MCF 10A (cell line): ENCODE measurements around the gene ACTN1. TPM values are rescaled to one million over a fixed set of nuclear protein-coding genes. Genes with fewer than 3 reads are reported as not detected.

Source experiments
- BruUV-seq: library from RNA; stranded (reverse); fragments of 400-500 nt; replicated peaks from 2 replicates; lab custom pipeline; 2021; lab: Mats Ljungman, UMichigan
- CTCF ChIA-PET: fragments of 300-600 bp; sonication (Branson Sonifier 250); formaldehyde crosslinking; extraction: SDS; loops from one replicate; lab custom pipeline; 2021; ENCODE audit warnings: antibody characterized with exemption, inconsistent platforms; lab: Yijun Ruan, JAX
- POLR2A ChIA-PET: fragments of 300-600, 350-650 bp; sonication (Branson Sonifier 250); formaldehyde crosslinking; extraction: SDS; loops from one replicate; lab custom pipeline; 2020; ENCODE audit warnings: antibody characterized with exemption, inconsistent platforms; lab: Yijun Ruan, JAX
- DNase-seq: peaks from one replicate; pipeline ENCODE4 v3.0.0-alpha.2; 2018; ENCODE audit not compliant: unreplicated experiment
- H3K27ac Mint-ChIP-seq: one replicate; pipeline ENCODE4 v1.8.0; 2022; ENCODE audit warnings: mild to moderate bottlenecking, low read depth, mixed read lengths; ENCODE audit not compliant: unreplicated experiment
- H3K27me3 Mint-ChIP-seq: one replicate; pipeline ENCODE4 v1.8.0; 2022; ENCODE audit warnings: mixed read lengths; ENCODE audit not compliant: insufficient read depth, unreplicated experiment
- H3K36me3 Mint-ChIP-seq: one replicate; pipeline ENCODE4 v1.8.0; 2022; ENCODE audit warnings: mild to moderate bottlenecking, moderate library complexity, mixed read lengths; ENCODE audit not compliant: insufficient read depth, unreplicated experiment
- H3K4me1 Mint-ChIP-seq: one replicate; pipeline ENCODE4 v1.8.0; 2022; ENCODE audit warnings: mixed read lengths; ENCODE audit not compliant: insufficient read depth, unreplicated experiment
- H3K4me3 Mint-ChIP-seq: one replicate; pipeline ENCODE4 v1.8.0; 2022; ENCODE audit warnings: mild to moderate bottlenecking, moderate library complexity, mixed read lengths; ENCODE audit not compliant: unreplicated experiment
- H3K9me3 Mint-ChIP-seq: one replicate; pipeline ENCODE4 v1.8.0; 2022; ENCODE audit warnings: mixed read lengths; ENCODE audit not compliant: unreplicated experiment
- intact Hi-C: fragments of 100-400 bp; cut with micrococcal nuclease; formaldehyde crosslinking; loops from 2 replicates; pipeline ENCODE4 v1.14.1; 2022
- total RNA-seq: library from RNA; stranded (reverse); gene quantifications from 2 replicates; pipeline ENCODE4 v1.2.3, GENCODE V29; 2022
- TF ChIP-seq, protein P1 (sequence below): fragments of 200-600 bp; IDR thresholded peaks from one replicate; pipeline ENCODE4 v1.8.0; 2022; ENCODE audit warnings: antibody characterized with exemption, mild to moderate bottlenecking; ENCODE audit not compliant: unreplicated experiment

The ACTN1 gene
- total RNA-seq, 1 experiment from 2014 or later: 312 TPM

- TF ChIP-seq, protein P1, sequence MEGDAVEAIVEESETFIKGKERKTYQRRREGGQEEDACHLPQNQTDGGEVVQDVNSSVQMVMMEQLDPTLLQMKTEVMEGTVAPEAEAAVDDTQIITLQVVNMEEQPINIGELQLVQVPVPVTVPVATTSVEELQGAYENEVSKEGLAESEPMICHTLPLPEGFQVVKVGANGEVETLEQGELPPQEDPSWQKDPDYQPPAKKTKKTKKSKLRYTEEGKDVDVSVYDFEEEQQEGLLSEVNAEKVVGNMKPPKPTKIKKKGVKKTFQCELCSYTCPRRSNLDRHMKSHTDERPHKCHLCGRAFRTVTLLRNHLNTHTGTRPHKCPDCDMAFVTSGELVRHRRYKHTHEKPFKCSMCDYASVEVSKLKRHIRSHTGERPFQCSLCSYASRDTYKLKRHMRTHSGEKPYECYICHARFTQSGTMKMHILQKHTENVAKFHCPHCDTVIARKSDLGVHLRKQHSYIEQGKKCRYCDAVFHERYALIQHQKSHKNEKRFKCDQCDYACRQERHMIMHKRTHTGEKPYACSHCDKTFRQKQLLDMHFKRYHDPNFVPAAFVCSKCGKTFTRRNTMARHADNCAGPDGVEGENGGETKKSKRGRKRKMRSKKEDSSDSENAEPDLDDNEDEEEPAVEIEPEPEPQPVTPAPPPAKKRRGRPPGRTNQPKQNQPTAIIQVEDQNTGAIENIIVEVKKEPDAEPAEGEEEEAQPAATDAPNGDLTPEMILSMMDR: no peak
- Mint-ChIP-seq H3K36me3 (peaks cover 55% of the 10 kb centered on the region), H3K9me3 (peaks cover 7% of the 10 kb centered on the region), H3K4me3 (no peak overlapping the region), H3K4me1 (peaks cover 14% of the 10 kb centered on the region), H3K27me3 (no peaks in the 10 kb centered on the region), H3K27ac (peak overlapping the region; percentile 73)
- DNase-seq: no peak
- BruUV-seq: no TSS peak
- intact Hi-C loops: no loop called here
- POLR2A ChIA-PET: interaction anchor here (0.7 to 1.3 kb wide), 5 partner anchors 11 to 164 kb away, joined by 3 to 7 read pairs (median 4); no protein-coding TSS in a partner anchor
- CTCF ChIA-PET: interaction anchor here (0.6 to 2.5 kb wide), 7 partner anchors 10 to 487 kb away, joined by 3 to 16 read pairs (median 3); no protein-coding TSS in a partner anchor
Measured at GRCh38 chr14:68924186-68925158, 54.6 kb downstream of the ACTN1 start.

GRCh38 chr14:68922886-68923285, 56.2 kb downstream of the ACTN1 start:
- TF ChIP-seq, protein P1: no peak
- H3K27ac Mint-ChIP-seq: no peak overlapping the region

GRCh38 chr14:68922201-68922621, 56.9 kb downstream of the ACTN1 start:
- H3K27ac Mint-ChIP-seq: no peak overlapping the region
- TF ChIP-seq, protein P1: no peak
- H3K9me3 Mint-ChIP-seq: peaks cover 7% of the 10 kb centered on the region
- H3K4me1 Mint-ChIP-seq: peaks cover 14% of the 10 kb centered on the region
- ChIA-PET POLR2A (no interaction called here), CTCF (interaction anchor here (0.7 to 1.7 kb wide), 5 partner anchors 8 to 168 kb away, joined by 3 to 6 read pairs (median 5); no protein-coding TSS in a partner anchor)
- no peak for DNase-seq
- H3K4me3 Mint-ChIP-seq: no peak overlapping the region
- no peaks in the 10 kb centered on the region for H3K27me3 Mint-ChIP-seq
- intact Hi-C loops: no loop called here
- BruUV-seq: no TSS peak
- peaks cover 61% of the 10 kb centered on the region for H3K36me3 Mint-ChIP-seq

More at GRCh38 chr14:68922886-68923285, 56.2 kb downstream of the ACTN1 start:
- Mint-ChIP-seq H3K4me1 (peaks cover 14% of the 10 kb centered on the region), H3K36me3 (peaks cover 54% of the 10 kb centered on the region), H3K27me3 (no peaks in the 10 kb centered on the region), H3K9me3 (peaks cover 7% of the 10 kb centered on the region), H3K4me3 (no peak overlapping the region)
- intact Hi-C loops: no loop called here
- DNase-seq: no peak
- POLR2A ChIA-PET: interaction anchor here (0.8 kb wide), 1 partner anchor 1103 kb away, joined by 4 read pairs; the partner anchor contains the start of gene RAD51B
- CTCF ChIA-PET: interaction anchor here (1.5 to 2.5 kb wide), 3 partner anchors 11 to 167 kb away, joined by 6 to 16 read pairs (median 6); no protein-coding TSS in a partner anchor
- no TSS peak for BruUV-seq

DNA sequence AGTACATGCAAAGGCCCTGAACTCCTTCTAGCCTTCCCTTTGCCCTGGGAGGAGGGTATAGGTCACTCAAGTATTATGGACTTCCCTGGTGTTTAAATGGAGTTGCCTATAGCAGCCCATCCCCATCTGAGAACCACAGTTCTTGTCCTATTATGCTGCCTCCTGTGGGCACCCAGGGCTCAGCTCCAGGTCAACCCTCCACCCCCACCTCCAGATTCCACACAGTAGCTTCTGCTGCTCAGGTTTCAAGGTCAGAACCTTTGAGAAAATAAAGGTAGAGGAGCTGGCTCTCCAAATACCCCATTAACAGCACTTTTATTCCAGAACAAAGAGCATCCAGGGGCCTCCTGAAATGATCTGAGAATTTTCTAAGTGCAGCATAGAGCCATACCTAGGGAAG, 57.4 kb downstream of the ACTN1 start:
- CTCF ChIA-PET: interaction anchor here (0.7 to 1.7 kb wide), 5 partner anchors 9 to 168 kb away, joined by 3 to 6 read pairs (median 5); no protein-coding TSS in a partner anchor
- BruUV-seq: no TSS peak
- Mint-ChIP-seq H3K36me3 (peaks cover 66% of the 10 kb centered on the region), H3K4me3 (no peak overlapping the region), H3K9me3 (peaks cover 7% of the 10 kb centered on the region), H3K27ac (peak overlapping the region; percentile 71), H3K4me1 (peaks cover 14% of the 10 kb centered on the region), H3K27me3 (no peaks in the 10 kb centered on the region)
- intact Hi-C loops: no loop called here
- no peak for DNase-seq
- TF ChIP-seq, protein P1: no peak
- POLR2A ChIA-PET: no interaction called here
